GM12878 (cell line): ENCODE data around the gene GCSAM. TPM values are rescaled to one million over a fixed set of nuclear protein-coding genes. Genes with fewer than 3 reads are reported as not detected.

Experiments
- ATAC-seq: fragments of 200-7000 bp; cut with Tn5 transposase; 3 replicates; pipeline ENCODE4 v1.9.1; 2020; ENCODE audit warnings: mild to moderate bottlenecking, moderate library complexity
- BruUV-seq: library from RNA; stranded (reverse); fragments of 400-500 nt; replicated peaks from 2 replicates; lab custom pipeline; 2021; lab: Mats Ljungman, UMichigan
- CTCF ChIA-PET: fragments of 300-600 bp; sonication (Branson Sonifier 250); formaldehyde crosslinking; extraction: SDS; loops from one replicate; lab custom pipeline; 2021; ENCODE audit warnings: inconsistent platforms; lab: Yijun Ruan, JAX
- POLR2A ChIA-PET: fragments of 350-600 bp; formaldehyde crosslinking; extraction: SDS; loops from one replicate; lab custom pipeline; 2021; ENCODE audit warnings: inconsistent platforms; lab: Charles Lee
- RAD21 ChIA-PET: fragments of 300-600 bp; sonication (Branson Sonifier 250); formaldehyde crosslinking; loops from one replicate; lab custom pipeline; 2023; ENCODE audit warnings: antibody characterized with exemption; ENCODE audit not compliant: unreplicated experiment; lab: Charles Lee
- SMC1A ChIA-PET: fragments of 300-600 bp; sonication (Branson Sonifier 250); formaldehyde crosslinking; loops from one replicate; lab custom pipeline; 2023; ENCODE audit not compliant: unreplicated experiment, uncharacterized antibody; lab: Charles Lee
- DNase-seq: peaks from one replicate; pipeline ENCODE4 v3.0.0-alpha.2; 2011; ENCODE audit warnings: low read depth, low spot score
- FAIRE-seq: peaks from 3 replicates; lab custom pipeline; 2011; peaks lifted over from hg19 to GRCh38; lab: Jason Lieb, UNC
- H2AFZ ChIP-seq: 2 replicates; pipeline ENCODE4 v1.6.0; 2011; ENCODE audit warnings: low read depth, low read length, control low read depth; ENCODE audit not compliant: control insufficient read depth
- H3K27ac ChIP-seq: 2 replicates; pipeline ENCODE4 v1.5.1; 2011; ENCODE audit warnings: control low read depth; ENCODE audit not compliant: control insufficient read depth, insufficient read depth
- H3K27me3 ChIP-seq, 2 experiments: replicated peaks in 1 of 2; 2 replicates each; pipeline versions ENCODE4 v1.6.0 to v1.6.1; 2011; ENCODE audit warnings: low read length in 1 of 2; ENCODE audit not compliant: control insufficient read depth in 2 of 2, insufficient read depth in 2 of 2
- H3K36me3 ChIP-seq, 2 experiments: 2 replicates each; pipeline ENCODE4 v1.5.1; 2011; ENCODE audit warnings: low read length in 1 of 2; ENCODE audit not compliant: control insufficient read depth in 2 of 2, insufficient read depth in 2 of 2
- H3K4me1 ChIP-seq: 2 replicates; pipeline ENCODE4 v1.6.1; 2011; ENCODE audit warnings: mild to moderate bottlenecking, low read length, moderate library complexity, mixed read lengths; ENCODE audit not compliant: control insufficient read depth, insufficient read depth
- H3K4me2 ChIP-seq: 2 replicates; pipeline ENCODE4 v1.6.0; 2011; ENCODE audit warnings: control low read depth; ENCODE audit not compliant: control insufficient read depth, insufficient read depth
- H3K4me3 ChIP-seq: fragments of 200-600 bp; sonication (generic); 2 replicates; pipeline ENCODE4 v1.5.1; 2016
- H3K79me2 ChIP-seq: 2 replicates; pipeline ENCODE4 v1.6.0; 2011; ENCODE audit warnings: low read length; ENCODE audit not compliant: control insufficient read depth, insufficient read depth
- H3K9ac ChIP-seq: 2 replicates; pipeline ENCODE4 v1.8.0; 2011; ENCODE audit warnings: low read length, control low read depth, mixed read lengths; ENCODE audit not compliant: control insufficient read depth, insufficient read depth
- H3K9me3 ChIP-seq: replicated peaks from 3 replicates; pipeline ENCODE4 v1.5.1; 2011; ENCODE audit warnings: mild to moderate bottlenecking, low read length; ENCODE audit not compliant: control insufficient read depth, insufficient read depth
- H4K20me1 ChIP-seq: 2 replicates; pipeline ENCODE4 v1.6.0; 2011; ENCODE audit not compliant: control insufficient read depth, insufficient read depth
- EED ChIP-seq: sonication (generic); IDR thresholded peaks from 2 replicates; pipeline ENCODE4 v1.6.1; 2016; ENCODE audit warnings: antibody characterized with exemption, low read depth
- FOS ChIP-seq: IDR thresholded peaks from 3 replicates; pipeline ENCODE4 v1.6.1; 2011; ENCODE audit warnings: borderline replicate concordance; ENCODE audit not compliant: insufficient read length; ENCODE audit errors: extremely low read depth
- FOXK2 ChIP-seq: fragments of 450-650 bp; IDR thresholded peaks from 2 replicates; pipeline ENCODE4 v1.6.1; 2017; ENCODE audit warnings: mild to moderate bottlenecking, moderate library complexity
- JUND ChIP-seq: IDR thresholded peaks from 2 replicates; pipeline ENCODE4 v1.6.1; 2012; ENCODE audit warnings: low read depth, mild to moderate bottlenecking, low read length, improper control_type of control experiment, moderate library complexity
- KDM1A ChIP-seq: fragments of 200-600 bp; sonication (generic); IDR thresholded peaks from 2 replicates; pipeline ENCODE4 v1.6.1; 2016; ENCODE audit warnings: borderline replicate concordance
- MYB ChIP-seq: fragments of 150-350 bp; IDR thresholded peaks from 2 replicates; pipeline ENCODE4 v1.6.1; 2014; ENCODE audit warnings: mild to moderate bottlenecking, low read depth, low read length, borderline replicate concordance
- NR2F1 ChIP-seq: fragments of 450-650 bp; conservative IDR thresholded peaks from 2 replicates; pipeline ENCODE4 v1.6.1; 2017; ENCODE audit warnings: mild to moderate bottlenecking
- POU2F2 ChIP-seq: IDR thresholded peaks from 3 replicates; pipeline ENCODE4 v1.6.1; 2011; ENCODE audit warnings: low read depth, mild to moderate bottlenecking, low read length, borderline replicate concordance
- RFX5 ChIP-seq: IDR thresholded peaks from 2 replicates; pipeline ENCODE4 v1.6.1; 2011; ENCODE audit warnings: low read depth, low read length, improper control_type of control experiment
- STAT3 ChIP-seq: IDR thresholded peaks from 2 replicates; pipeline ENCODE4 v1.6.1; 2011; ENCODE audit warnings: low read depth, low read length, improper control_type of control experiment
- TAF1 ChIP-seq: IDR thresholded peaks from 2 replicates; pipeline ENCODE4 v1.6.1; 2011; ENCODE audit warnings: mild to moderate bottlenecking, low read depth, low read length, borderline replicate concordance
- TARDBP ChIP-seq: IDR thresholded peaks from 2 replicates; pipeline ENCODE4 v1.6.1; 2016; ENCODE audit warnings: borderline replicate concordance
- TBL1XR1 ChIP-seq: IDR thresholded peaks from 2 replicates; pipeline ENCODE4 v1.6.1; 2012; ENCODE audit warnings: low read depth, low read length, improper control_type of control experiment
- TCF3 ChIP-seq: IDR thresholded peaks from 2 replicates; pipeline ENCODE4 v1.6.1; 2012; ENCODE audit warnings: low read depth, mild to moderate bottlenecking, low read length, borderline replicate concordance; ENCODE audit not compliant: insufficient read depth
- ZZZ3 ChIP-seq: IDR thresholded peaks from 2 replicates; pipeline ENCODE4 v1.6.1; 2011; ENCODE audit warnings: low read depth; ENCODE audit not compliant: control insufficient read depth, insufficient read length
- WGBS: methylation state at CpG from one replicate; pipeline ENCODE4 v1.1.6; 2016; ENCODE audit warnings: low lambda C conversion rate; ENCODE audit not compliant: insufficient replicate concordance, insufficient coverage; ENCODE audit errors: missing lambda C conversion rate; 5-methylcytosine and 5-hydroxymethylcytosine counted together
- in situ Hi-C: fragments of 300-500 bp; cut with MboI; formaldehyde crosslinking; loops from 9 replicates; pipeline ENCODE4 v1.14.3; 2018; ENCODE audit warnings: mixed read lengths
- intact Hi-C: fragments of 100-400 bp; cut with micrococcal nuclease; formaldehyde crosslinking; loops from one replicate; pipeline ENCODE4 v1.14.2; 2022; ENCODE audit not compliant: unreplicated experiment
- polyA plus RNA-seq, 11 experiments: library from polyadenylated mRNA; depleted of rRNA in 4 of 11; unstranded in 6 of 11; stranded (reverse) in 5 of 11; fragments of >200 nt; fragmentation: Nextera tagmentation in 4 of 11; fragmentation: Illumina TruSeq in 1 of 11; extraction: Ambion mirVana in 4 of 11; extraction: Trizol in 1 of 11; gene quantifications; 1 replicate in 1 of 11; 2 replicates in 10 of 11; pipeline versions ENCODE4 v1.2.1 to v1.2.3, GENCODE V29; 2011 to 2016; ENCODE audit warnings: inconsistent platforms in 2 of 11, missing spikeins in 2 of 11, low read depth in 1 of 11
- total RNA-seq, 4 experiments: library from RNA; depleted of rRNA in 3 of 4; stranded (reverse); fragments of >200 nt in 3 of 4; fragmentation: Illumina TruSeq in 1 of 4; extraction: Trizol in 1 of 4; gene quantifications; 2 replicates each; pipeline versions ENCODE4 v1.2.1 to v1.2.3, GENCODE V29; 2013 to 2021
- TF ChIP-seq, protein P1 (sequence below): fragments of 450-650 bp; formaldehyde crosslinking; IDR thresholded peaks from 2 replicates; pipeline ENCODE4 v1.4.0; 2020; ENCODE audit warnings: mild to moderate bottlenecking, moderate library complexity
- TF ChIP-seq, protein P2 (sequence below): fragments of 450-650 bp; formaldehyde crosslinking; IDR thresholded peaks from 2 replicates; pipeline ENCODE4 v1.5.0; 2022; ENCODE audit warnings: mild to moderate bottlenecking, missing genetic modification characterization
- TF ChIP-seq, protein P3 (sequence below): fragments of 450-650 bp; IDR thresholded peaks from 2 replicates; pipeline ENCODE4 v1.6.1; 2017; ENCODE audit warnings: mild to moderate bottlenecking

Gene GCSAM
- total and polyA plus RNA-seq, 10 of the 15 experiments (the other 5 are each of a cell fraction or from before 2014, with no cell fraction given) = 81.5 to 407 (median 107) TPM

DNA sequence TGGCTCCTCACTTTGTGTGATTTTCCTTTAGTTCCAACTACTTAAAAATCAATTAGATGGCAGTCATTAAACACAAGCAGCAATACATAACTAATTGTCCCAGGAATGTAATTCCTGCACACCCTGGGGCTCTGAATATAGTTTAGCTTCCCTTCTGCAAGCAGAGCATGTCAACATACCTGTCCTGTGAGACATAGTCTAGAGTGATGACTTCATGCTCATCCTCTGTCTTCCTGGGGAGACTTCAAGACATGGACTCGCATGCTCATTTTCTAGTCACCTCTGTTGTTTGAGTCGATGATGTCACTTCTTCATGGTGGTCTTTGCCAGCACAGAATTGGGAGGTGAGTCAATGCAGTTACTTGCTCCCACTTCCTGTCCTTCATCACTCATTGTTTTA is 31.1 kb downstream of the GCSAM start:
- Histone ChIP-seq H3K27ac (no peak overlapping the region), H3K9ac (no peak overlapping the region), H2AFZ (no peak overlapping the region), H3K4me3 (no peak overlapping the region), H3K4me1 (no peaks in the 10 kb centered on the region), H3K36me3 (no peaks in the 10 kb centered on the region), H4K20me1 (no peaks in the 10 kb centered on the region), H3K9me3 (no peaks in the 10 kb centered on the region), H3K79me2 (no peaks in the 10 kb centered on the region), H3K4me2 (no peak overlapping the region), H3K27me3 (no peaks in the 10 kb centered on the region)
- intact Hi-C loops = no loop called here
- WGBS = 83% methylated on average over 2 of the region's 2 CpGs
- no peak for ATAC-seq
- in situ Hi-C loops = no loop called here
- DNase-seq = no peak
- RAD21 ChIA-PET = no interaction called here
- no TSS peak for BruUV-seq
- SMC1A ChIA-PET = interaction anchor here (1.2 kb wide), 1 partner anchor 232 kb away, joined by 3 read pairs; no protein-coding TSS in a partner anchor
- CTCF ChIA-PET = interaction anchor here (1.7 kb wide), 1 partner anchor 10 kb away, joined by 8 read pairs; no protein-coding TSS in a partner anchor
- FAIRE-seq = no peak
- POLR2A ChIA-PET = no interaction called here
- TF ChIP-seq, protein P1, sequence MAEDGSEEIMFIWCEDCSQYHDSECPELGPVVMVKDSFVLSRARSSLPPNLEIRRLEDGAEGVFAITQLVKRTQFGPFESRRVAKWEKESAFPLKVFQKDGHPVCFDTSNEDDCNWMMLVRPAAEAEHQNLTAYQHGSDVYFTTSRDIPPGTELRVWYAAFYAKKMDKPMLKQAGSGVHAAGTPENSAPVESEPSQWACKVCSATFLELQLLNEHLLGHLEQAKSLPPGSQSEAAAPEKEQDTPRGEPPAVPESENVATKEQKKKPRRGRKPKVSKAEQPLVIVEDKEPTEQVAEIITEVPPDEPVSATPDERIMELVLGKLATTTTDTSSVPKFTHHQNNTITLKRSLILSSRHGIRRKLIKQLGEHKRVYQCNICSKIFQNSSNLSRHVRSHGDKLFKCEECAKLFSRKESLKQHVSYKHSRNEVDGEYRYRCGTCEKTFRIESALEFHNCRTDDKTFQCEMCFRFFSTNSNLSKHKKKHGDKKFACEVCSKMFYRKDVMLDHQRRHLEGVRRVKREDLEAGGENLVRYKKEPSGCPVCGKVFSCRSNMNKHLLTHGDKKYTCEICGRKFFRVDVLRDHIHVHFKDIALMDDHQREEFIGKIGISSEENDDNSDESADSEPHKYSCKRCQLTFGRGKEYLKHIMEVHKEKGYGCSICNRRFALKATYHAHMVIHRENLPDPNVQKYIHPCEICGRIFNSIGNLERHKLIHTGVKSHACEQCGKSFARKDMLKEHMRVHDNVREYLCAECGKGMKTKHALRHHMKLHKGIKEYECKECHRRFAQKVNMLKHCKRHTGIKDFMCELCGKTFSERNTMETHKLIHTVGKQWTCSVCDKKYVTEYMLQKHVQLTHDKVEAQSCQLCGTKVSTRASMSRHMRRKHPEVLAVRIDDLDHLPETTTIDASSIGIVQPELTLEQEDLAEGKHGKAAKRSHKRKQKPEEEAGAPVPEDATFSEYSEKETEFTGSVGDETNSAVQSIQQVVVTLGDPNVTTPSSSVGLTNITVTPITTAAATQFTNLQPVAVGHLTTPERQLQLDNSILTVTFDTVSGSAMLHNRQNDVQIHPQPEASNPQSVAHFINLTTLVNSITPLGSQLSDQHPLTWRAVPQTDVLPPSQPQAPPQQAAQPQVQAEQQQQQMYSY (CRISPR knock-in tag) = no peak
- TF ChIP-seq TAF1 (no peak), FOXK2 (no peak), TBL1XR1 (no peak), JUND (no peak), NR2F1 (no peak), MYB (no peak), ZZZ3 (no peak), TCF3 (no peak), POU2F2 (no peak), TARDBP (no peak), STAT3 (no peak), KDM1A (no peak), RFX5 (no peak), EED (no peak), FOS (no peak)
- TF ChIP-seq, protein P2, sequence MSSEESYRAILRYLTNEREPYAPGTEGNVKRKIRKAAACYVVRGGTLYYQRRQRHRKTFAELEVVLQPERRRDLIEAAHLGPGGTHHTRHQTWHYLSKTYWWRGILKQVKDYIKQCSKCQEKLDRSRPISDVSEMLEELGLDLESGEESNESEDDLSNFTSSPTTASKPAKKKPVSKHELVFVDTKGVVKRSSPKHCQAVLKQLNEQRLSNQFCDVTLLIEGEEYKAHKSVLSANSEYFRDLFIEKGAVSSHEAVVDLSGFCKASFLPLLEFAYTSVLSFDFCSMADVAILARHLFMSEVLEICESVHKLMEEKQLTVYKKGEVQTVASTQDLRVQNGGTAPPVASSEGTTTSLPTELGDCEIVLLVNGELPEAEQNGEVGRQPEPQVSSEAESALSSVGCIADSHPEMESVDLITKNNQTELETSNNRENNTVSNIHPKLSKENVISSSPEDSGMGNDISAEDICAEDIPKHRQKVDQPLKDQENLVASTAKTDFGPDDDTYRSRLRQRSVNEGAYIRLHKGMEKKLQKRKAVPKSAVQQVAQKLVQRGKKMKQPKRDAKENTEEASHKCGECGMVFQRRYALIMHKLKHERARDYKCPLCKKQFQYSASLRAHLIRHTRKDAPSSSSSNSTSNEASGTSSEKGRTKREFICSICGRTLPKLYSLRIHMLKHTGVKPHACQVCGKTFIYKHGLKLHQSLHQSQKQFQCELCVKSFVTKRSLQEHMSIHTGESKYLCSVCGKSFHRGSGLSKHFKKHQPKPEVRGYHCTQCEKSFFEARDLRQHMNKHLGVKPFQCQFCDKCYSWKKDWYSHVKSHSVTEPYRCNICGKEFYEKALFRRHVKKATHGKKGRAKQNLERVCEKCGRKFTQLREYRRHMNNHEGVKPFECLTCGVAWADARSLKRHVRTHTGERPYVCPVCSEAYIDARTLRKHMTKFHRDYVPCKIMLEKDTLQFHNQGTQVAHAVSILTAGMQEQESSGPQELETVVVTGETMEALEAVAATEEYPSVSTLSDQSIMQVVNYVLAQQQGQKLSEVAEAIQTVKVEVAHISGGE = no peak
- TF ChIP-seq, protein P3, sequence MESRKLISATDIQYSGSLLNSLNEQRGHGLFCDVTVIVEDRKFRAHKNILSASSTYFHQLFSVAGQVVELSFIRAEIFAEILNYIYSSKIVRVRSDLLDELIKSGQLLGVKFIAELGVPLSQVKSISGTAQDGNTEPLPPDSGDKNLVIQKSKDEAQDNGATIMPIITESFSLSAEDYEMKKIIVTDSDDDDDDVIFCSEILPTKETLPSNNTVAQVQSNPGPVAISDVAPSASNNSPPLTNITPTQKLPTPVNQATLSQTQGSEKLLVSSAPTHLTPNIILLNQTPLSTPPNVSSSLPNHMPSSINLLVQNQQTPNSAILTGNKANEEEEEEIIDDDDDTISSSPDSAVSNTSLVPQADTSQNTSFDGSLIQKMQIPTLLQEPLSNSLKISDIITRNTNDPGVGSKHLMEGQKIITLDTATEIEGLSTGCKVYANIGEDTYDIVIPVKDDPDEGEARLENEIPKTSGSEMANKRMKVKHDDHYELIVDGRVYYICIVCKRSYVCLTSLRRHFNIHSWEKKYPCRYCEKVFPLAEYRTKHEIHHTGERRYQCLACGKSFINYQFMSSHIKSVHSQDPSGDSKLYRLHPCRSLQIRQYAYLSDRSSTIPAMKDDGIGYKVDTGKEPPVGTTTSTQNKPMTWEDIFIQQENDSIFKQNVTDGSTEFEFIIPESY = no peak
